HepG2 (cell line): Measurements from ENCODE around the gene INTS7. TPM values are rescaled to one million over a fixed set of nuclear protein-coding genes. Genes with fewer than 3 reads are reported as not detected.

ENCODE experiments used
- CBX5 ChIP-seq: sonication (generic); formaldehyde crosslinking; IDR thresholded peaks from 2 replicates; pipeline ENCODE4 v1.4.0; 2020; ENCODE audit warnings: missing genetic modification reagents, borderline replicate concordance
- CC2D1A ChIP-seq: sonication (generic); formaldehyde crosslinking; IDR thresholded peaks from 2 replicates; pipeline ENCODE4 v1.8.1; 2023; ENCODE audit warnings: mild to moderate bottlenecking, missing genetic modification reagents
- ELF4 ChIP-seq: sonication (generic); formaldehyde crosslinking; IDR thresholded peaks from 2 replicates; pipeline ENCODE4 v1.5.0; 2020; ENCODE audit warnings: missing genetic modification reagents, mild to moderate bottlenecking, moderate library complexity, borderline replicate concordance
- GATAD1 ChIP-seq: IDR thresholded peaks from 2 replicates; pipeline ENCODE4 v1.6.1; 2016; ENCODE audit warnings: missing genetic modification reagents, missing compliant biosample characterization
- KDM4B ChIP-seq: sonication (generic); formaldehyde crosslinking; IDR thresholded peaks from 2 replicates; pipeline ENCODE4 v1.4.0; 2020; ENCODE audit warnings: missing genetic modification reagents
- SOX5 ChIP-seq: IDR thresholded peaks from 2 replicates; pipeline ENCODE4 v1.6.1; 2016; ENCODE audit warnings: borderline replicate concordance
- SRSF1 ChIP-seq: fragments of 200-400 bp; formaldehyde crosslinking; optimal IDR thresholded peaks from 2 replicates; pipeline ENCODE3; 2017; ENCODE audit warnings: mild to moderate bottlenecking, low read depth, low read length, moderate library complexity
- ZNF354B ChIP-seq: sonication (generic); formaldehyde crosslinking; IDR thresholded peaks from 2 replicates; pipeline ENCODE4 v1.8.0; 2022; ENCODE audit warnings: mild to moderate bottlenecking, missing genetic modification reagents
- ZNF441 ChIP-seq: sonication (generic); formaldehyde crosslinking; IDR thresholded peaks from 2 replicates; pipeline ENCODE4 v1.7.0; 2021; ENCODE audit warnings: missing genetic modification reagents, borderline replicate concordance
- ZNF746 ChIP-seq: sonication (generic); formaldehyde crosslinking; IDR thresholded peaks from 2 replicates; pipeline ENCODE4 v1.8.0; 2022; ENCODE audit warnings: mild to moderate bottlenecking, missing genetic modification reagents
- polyA plus RNA-seq, 8 experiments: library from polyadenylated mRNA; depleted of rRNA in 3 of 8; stranded (reverse) in 7 of 8; unstranded in 1 of 8; fragments of >200 nt; fragmentation: Illumina TruSeq in 4 of 8; extraction: Trizol in 4 of 8; gene quantifications; 2 replicates each; pipeline versions ENCODE4 v1.2.1 to v1.2.3, GENCODE V29; 2011 to 2016; ENCODE audit warnings: low read depth in 4 of 8, missing spikeins in 1 of 8, mixed read lengths in 1 of 8; ENCODE audit not compliant: insufficient read depth in 1 of 8
- total RNA-seq, 5 experiments: library from RNA; depleted of rRNA; stranded (reverse); fragments of >200 nt; fragmentation: Illumina TruSeq; extraction: Trizol; gene quantifications; 2 replicates each; pipeline ENCODE4 v1.2.3, GENCODE V29; 2016; ENCODE audit warnings: low read depth in 1 of 5
- TF ChIP-seq, protein P1 (sequence below): sonication (generic); formaldehyde crosslinking; IDR thresholded peaks from 2 replicates; pipeline ENCODE4 v1.8.0; 2022; ENCODE audit warnings: mild to moderate bottlenecking, missing genetic modification reagents
- TF ChIP-seq, protein P2 (sequence below): sonication (generic); formaldehyde crosslinking; IDR thresholded peaks from 2 replicates; pipeline ENCODE4 v1.5.0; 2020; ENCODE audit warnings: mild to moderate bottlenecking, missing genetic modification reagents
- TF ChIP-seq, protein P3 (sequence below): sonication (generic); formaldehyde crosslinking; IDR thresholded peaks from 2 replicates; pipeline ENCODE4 v1.4.0; 2020; ENCODE audit warnings: missing genetic modification reagents, mild to moderate bottlenecking, borderline replicate concordance
- TF ChIP-seq, protein P4 (sequence below): sonication (generic); formaldehyde crosslinking; IDR thresholded peaks from 2 replicates; pipeline ENCODE4 v1.8.0; 2022; ENCODE audit warnings: mild to moderate bottlenecking, missing genetic modification reagents; ENCODE audit not compliant: insufficient replicate concordance
- TF ChIP-seq, protein P5 (sequence below): sonication (generic); formaldehyde crosslinking; IDR thresholded peaks from 2 replicates; pipeline ENCODE4 v1.8.0; 2022; ENCODE audit warnings: mild to moderate bottlenecking, missing genetic modification reagents, borderline replicate concordance
- TF ChIP-seq, protein P6 (sequence below): IDR thresholded peaks from 2 replicates; pipeline ENCODE4 v1.6.1; 2016; ENCODE audit warnings: missing compliant biosample characterization, missing genetic modification reagents, borderline replicate concordance

Gene INTS7
- total and polyA plus RNA-seq, 2 of the 13 experiments (the other 11 are each of a cell fraction or from before 2014, with no cell fraction given): 18.3 to 22.4 TPM

DNA sequence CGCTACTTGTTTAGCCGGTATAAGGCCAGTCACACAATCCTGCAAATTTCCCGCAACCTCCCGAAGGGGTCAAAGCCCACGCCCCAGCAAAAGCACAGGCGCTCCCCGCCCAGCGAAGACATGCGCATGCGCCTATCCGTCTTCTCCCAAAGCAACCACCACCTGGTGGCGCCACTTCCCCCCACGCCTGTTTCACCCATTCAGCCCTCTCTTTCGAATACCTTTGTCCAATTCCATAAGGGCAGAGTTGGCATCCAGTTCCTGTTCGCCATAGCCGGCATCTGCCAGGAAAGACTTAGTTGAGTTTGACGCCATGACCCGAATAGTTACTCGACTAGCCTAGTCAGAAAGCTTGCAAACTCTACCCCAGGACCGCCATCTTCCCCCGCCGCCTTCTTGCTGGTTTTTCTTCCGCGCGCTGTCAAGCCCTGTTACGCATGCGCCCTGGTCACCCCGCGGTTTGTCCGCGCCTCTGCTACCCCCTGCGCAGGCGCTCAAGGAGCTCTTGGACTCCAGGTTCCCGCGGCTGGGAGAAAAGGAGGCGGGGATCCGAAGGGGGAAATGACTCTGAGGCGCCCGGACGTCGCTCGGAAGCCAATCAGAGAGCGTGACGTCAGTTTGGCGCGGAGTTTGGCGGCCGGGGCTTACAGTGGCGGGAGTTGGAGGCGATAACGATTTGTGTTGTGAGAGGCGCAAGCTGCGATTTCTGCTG, at the start of gene INTS7, which contains the start of gene DTL (continued):
- TF ChIP-seq ZNF746 (CRISPR knock-in tag) (no peak; the same call in 1 of the 2 replicates), GATAD1 (CRISPR knock-in tag) (peak; percentile 91), ZNF354B (peak; percentile 87; the same call in 1 of the 2 replicates), CBX5 (CRISPR knock-in tag) (0 out of 2 replicates have a peak, but pooled peaks have one; percentile 11), ZNF441 (CRISPR knock-in tag) (peak; percentile 85), SOX5 (CRISPR knock-in tag) (peak; percentile 35; the same call in 1 of the 2 replicates), SRSF1 (no peak), ELF4 (peak; percentile 88), CC2D1A (CRISPR knock-in tag) (0 out of 2 replicates have a peak, but pooled peaks have one; percentile 39), KDM4B (CRISPR knock-in tag) (no peak)
- TF ChIP-seq, protein P1, sequence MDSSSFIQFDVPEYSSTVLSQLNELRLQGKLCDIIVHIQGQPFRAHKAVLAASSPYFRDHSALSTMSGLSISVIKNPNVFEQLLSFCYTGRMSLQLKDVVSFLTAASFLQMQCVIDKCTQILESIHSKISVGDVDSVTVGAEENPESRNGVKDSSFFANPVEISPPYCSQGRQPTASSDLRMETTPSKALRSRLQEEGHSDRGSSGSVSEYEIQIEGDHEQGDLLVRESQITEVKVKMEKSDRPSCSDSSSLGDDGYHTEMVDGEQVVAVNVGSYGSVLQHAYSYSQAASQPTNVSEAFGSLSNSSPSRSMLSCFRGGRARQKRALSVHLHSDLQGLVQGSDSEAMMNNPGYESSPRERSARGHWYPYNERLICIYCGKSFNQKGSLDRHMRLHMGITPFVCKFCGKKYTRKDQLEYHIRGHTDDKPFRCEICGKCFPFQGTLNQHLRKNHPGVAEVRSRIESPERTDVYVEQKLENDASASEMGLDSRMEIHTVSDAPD (CRISPR knock-in tag): peak; percentile 43; the same call in 1 of the 2 replicates
- TF ChIP-seq, protein P2, sequence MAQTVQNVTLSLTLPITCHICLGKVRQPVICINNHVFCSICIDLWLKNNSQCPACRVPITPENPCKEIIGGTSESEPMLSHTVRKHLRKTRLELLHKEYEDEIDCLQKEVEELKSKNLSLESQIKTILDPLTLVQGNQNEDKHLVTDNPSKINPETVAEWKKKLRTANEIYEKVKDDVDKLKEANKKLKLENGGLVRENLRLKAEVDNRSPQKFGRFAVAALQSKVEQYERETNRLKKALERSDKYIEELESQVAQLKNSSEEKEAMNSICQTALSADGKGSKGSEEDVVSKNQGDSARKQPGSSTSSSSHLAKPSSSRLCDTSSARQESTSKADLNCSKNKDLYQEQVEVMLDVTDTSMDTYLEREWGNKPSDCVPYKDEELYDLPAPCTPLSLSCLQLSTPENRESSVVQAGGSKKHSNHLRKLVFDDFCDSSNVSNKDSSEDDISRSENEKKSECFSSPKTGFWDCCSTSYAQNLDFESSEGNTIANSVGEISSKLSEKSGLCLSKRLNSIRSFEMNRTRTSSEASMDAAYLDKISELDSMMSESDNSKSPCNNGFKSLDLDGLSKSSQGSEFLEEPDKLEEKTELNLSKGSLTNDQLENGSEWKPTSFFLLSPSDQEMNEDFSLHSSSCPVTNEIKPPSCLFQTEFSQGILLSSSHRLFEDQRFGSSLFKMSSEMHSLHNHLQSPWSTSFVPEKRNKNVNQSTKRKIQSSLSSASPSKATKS (CRISPR knock-in tag): no peak
- TF ChIP-seq, protein P3, sequence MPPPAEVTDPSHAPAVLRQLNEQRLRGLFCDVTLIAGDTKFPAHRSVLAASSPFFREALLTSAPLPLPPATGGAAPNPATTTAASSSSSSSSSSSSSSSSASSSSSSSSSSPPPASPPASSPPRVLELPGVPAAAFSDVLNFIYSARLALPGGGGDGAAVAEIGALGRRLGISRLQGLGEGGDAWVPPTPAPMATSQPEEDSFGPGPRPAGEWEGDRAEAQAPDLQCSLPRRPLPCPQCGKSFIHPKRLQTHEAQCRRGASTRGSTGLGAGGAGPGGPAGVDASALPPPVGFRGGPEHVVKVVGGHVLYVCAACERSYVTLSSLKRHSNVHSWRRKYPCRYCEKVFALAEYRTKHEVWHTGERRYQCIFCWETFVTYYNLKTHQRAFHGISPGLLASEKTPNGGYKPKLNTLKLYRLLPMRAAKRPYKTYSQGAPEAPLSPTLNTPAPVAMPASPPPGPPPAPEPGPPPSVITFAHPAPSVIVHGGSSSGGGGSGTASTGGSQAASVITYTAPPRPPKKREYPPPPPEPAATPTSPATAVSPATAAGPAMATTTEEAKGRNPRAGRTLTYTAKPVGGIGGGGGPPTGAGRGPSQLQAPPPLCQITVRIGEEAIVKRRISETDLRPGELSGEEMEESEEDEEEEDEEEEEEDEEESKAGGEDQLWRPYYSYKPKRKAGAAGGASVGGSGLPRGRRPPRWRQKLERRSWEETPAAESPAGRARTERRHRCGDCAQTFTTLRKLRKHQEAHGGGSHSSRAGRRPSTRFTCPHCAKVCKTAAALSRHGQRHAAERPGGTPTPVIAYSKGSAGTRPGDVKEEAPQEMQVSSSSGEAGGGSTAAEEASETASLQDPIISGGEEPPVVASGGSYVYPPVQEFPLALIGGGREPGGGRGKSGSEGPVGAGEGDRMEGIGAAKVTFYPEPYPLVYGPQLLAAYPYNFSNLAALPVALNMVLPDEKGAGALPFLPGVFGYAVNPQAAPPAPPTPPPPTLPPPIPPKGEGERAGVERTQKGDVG (CRISPR knock-in tag): 0 out of 2 replicates have a peak, but pooled peaks have one; percentile 20
- TF ChIP-seq, protein P4, sequence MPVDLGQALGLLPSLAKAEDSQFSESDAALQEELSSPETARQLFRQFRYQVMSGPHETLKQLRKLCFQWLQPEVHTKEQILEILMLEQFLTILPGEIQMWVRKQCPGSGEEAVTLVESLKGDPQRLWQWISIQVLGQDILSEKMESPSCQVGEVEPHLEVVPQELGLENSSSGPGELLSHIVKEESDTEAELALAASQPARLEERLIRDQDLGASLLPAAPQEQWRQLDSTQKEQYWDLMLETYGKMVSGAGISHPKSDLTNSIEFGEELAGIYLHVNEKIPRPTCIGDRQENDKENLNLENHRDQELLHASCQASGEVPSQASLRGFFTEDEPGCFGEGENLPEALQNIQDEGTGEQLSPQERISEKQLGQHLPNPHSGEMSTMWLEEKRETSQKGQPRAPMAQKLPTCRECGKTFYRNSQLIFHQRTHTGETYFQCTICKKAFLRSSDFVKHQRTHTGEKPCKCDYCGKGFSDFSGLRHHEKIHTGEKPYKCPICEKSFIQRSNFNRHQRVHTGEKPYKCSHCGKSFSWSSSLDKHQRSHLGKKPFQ (CRISPR knock-in tag): peak; percentile 68
- TF ChIP-seq, protein P5, sequence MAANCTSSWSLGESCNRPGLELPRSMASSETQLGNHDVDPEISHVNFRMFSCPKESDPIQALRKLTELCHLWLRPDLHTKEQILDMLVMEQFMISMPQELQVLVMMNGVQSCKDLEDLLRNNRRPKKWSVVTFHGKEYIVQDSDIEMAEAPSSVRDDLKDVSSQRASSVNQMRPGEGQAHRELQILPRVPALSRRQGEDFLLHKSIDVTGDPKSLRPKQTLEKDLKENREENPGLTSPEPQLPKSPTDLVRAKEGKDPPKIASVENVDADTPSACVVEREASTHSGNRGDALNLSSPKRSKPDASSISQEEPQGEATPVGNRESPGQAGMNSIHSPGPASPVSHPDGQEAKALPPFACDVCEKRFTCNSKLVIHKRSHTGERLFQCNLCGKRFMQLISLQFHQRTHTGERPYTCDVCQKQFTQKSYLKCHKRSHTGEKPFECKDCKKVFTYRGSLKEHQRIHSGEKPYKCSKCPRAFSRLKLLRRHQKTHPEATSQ (CRISPR knock-in tag): peak; percentile 67; the same call in 1 of the 2 replicates
- TF ChIP-seq, protein P6, sequence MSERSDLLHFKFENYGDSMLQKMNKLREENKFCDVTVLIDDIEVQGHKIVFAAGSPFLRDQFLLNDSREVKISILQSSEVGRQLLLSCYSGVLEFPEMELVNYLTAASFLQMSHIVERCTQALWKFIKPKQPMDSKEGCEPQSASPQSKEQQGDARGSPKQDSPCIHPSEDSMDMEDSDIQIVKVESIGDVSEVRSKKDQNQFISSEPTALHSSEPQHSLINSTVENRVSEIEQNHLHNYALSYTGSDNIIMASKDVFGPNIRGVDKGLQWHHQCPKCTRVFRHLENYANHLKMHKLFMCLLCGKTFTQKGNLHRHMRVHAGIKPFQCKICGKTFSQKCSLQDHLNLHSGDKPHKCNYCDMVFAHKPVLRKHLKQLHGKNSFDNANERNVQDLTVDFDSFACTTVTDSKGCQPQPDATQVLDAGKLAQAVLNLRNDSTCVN (CRISPR knock-in tag): 0 out of 2 replicates have a peak, but pooled peaks have one; percentile 59
